Measurements from ENCODE around the gene PIN4. TPM values are rescaled to one million over a fixed set of nuclear protein-coding genes. Genes with fewer than 3 reads are reported as not detected.

Gene PIN4
- polyA plus RNA-seq, 1 of the 3 experiments (the other 2 are of a cell fraction) = 29.8 TPM

- TF ChIP-seq RXRA (IDR thresholded peaks at IDR 0.05; ENCODE audit: borderline replicate concordance, low read depth) (no peak), EZH2phosphoT487 (IDR thresholded peaks at IDR 0.05; ENCODE audit: borderline replicate concordance, low read depth) (no peak), ZBTB33 (IDR thresholded peaks at IDR 0.05; ENCODE audit: borderline replicate concordance, low read depth) (no peak), ELF1 (IDR thresholded peaks at IDR 0.05) (no peak), JUND (IDR thresholded peaks at IDR 0.05) (no peak)
These were observed 65.8 kb downstream of the PIN4 start (continued) for GRCh38 chrX:72247206-72247942.

Other genes with a start within 250 kb of the PIN4 start
- gene RTL5, start 49.8 kb upstream of the PIN4 start, polyA plus RNA-seq (2012; rRNA removed) = 1.5 and 1.8 TPM in 2 replicates
- 1.5 and 1.8 TPM in 2 replicates for gene ERCC6L, start 57.3 kb downstream of the PIN4 start, polyA plus RNA-seq (2012; rRNA removed)
- gene RPS4X, start 95.5 kb downstream of the PIN4 start, polyA plus RNA-seq (2012; rRNA removed) = 2,440 and 2,716 TPM in 2 replicates
- gene CITED1, start 124.2 kb downstream of the PIN4 start, polyA plus RNA-seq (2012; rRNA removed) = 0.41 and 0.44 TPM in 2 replicates